Measurements from ENCODE around the gene ZNF740.
"Not testable (repeated sequence)": the region's sequence is repeated elsewhere in the genome, so short reads cannot be mapped to it uniquely, and the experiment has no call there.

Gene ZNF740

DNA sequence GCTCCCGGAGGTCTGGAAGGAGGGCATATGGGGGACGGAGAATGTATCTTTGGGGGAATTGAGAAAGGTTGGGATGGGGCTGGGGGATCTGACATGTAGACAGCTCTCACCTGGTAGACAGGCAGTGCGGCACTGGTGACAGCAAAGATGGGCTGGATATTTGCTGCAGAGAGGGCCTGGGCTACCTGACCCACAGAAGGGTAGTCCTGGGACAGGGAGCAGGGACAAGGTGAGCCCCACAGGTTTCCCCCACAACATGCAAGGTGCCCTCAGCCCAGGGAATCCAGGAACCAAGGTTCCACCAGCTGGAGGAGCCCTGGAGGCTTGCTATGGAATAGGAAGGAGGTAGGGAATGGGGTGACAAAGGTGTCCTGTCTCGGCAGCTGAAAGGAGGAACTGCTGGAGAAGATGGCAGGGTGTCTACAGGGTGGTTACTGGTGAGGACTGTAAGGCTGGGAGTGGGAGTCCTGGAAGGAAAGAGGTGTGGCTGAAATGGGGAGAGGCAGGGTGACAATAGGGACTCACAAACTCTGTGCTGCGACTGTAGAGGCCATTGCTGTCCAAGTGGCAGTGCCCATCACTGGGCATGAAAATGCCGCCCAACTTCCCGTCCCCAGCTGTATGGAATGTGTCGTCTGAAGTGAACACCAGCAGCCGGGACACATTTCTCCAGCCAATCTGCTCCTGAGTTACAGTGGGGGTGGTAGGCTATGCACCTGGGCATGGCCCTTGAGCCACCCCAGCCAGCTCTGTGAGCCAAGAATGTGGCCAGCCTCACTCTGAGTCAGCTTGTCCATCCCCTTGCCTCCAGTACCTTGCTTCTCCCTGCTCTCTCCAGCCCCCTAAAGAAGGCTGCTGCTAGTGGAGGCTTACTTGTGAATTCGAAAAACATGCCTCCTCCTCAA, 15.2 kb downstream of the ZNF740 start:
- DNase-seq: no peak

DNA sequence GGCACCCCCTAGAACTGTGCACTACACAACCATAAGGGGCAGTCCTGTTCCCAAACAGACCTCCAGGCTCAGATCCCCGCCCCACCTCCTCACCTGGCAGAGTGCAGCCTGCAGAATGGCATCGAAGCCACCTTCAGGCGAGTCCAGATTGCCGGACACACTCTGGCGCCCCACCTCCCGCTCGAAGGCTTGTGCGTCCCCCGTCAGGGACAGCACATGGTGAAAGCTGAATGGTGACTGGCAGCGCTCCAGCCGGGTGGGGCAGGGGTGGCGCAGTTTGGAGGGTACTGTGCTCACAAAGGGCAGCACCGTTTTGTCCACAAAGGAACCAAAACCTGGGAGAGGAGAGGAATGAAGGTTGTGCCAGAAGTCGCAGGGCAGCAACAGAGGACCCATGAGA, 16.0 kb downstream of the ZNF740 start:
- DNase-seq: no peak

DNA sequence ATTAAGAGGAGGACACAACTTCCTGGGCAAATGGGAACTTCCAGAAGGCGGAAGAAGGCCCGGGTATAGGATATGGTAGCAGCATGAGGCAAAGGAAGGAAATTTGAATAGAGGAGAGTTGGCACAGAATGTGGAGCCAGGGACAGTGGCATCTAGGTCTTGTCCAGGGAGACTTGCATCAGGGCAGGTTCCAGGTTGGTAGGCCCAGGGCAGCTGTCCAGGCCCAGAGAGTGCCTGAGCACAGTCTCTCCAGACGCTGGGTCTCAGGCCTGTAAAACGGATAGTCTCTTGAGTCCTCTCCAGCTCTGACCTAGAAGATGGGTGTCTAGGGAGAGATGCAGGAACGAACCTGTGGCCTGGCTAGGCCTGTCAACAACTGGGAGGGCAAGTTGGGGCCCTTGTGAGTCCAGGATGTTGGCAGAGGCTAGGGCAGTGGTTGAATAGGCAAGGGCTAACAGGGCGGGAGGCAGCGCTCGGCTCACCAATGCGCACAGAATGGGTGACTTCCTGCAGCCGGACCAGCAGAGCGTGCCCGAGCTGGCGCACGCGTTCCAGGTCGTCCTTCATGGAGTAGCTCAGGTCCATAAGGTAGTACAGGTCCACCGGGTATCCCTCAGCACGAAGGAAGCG, 16.6 kb downstream of the ZNF740 start:
- DNase-seq: no peak

DNA sequence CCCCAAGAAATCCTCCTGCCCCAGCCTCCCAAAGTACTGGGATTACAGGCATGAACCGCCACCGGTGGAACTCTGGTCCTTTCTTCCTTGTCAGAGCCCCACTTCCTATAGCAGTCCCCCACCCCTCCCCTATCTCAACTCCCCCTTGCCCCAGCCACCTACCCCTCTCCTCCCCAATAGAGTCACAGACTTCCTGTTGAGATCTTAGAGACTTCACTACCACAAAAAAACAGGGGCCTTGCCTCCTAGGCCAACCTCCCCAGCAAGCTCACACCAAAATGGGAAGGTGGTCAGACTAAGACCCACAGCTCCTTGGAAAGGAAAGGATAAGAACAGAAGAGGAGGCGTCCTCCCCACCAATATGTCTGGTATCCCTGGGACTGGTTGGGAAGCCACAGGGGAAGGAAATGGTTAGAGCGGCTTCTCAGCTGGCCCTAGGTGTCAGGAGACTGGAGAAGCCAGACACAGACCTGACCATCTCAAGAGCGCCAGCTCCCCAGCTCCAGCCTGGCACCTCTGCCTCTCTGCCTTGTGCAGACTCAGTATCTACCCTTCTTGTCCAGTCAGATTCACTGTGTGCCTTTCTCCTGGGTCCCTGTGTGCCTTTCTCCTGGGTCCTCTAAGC, 18.1 kb downstream of the ZNF740 start:
- no peak for DNase-seq

DNA sequence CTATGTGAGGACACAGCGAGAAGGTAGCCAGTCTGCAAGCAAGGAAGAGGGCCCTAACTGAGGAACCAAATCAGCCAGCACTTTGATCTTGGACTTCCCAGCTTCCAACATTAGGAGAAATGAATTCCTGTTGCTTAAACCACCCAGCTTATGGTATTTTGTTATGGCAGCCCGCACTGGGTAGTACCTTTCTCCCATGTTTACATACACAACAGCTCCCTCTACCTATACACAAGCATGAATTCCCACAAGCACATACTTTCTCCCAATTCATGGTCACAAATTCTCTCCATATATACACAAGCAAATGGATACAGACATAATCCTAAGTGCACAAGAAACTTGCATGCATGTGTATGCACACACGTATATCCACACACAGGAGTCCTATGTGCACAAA, 19.2 kb downstream of the ZNF740 start:
- DNase-seq: no peak

DNA sequence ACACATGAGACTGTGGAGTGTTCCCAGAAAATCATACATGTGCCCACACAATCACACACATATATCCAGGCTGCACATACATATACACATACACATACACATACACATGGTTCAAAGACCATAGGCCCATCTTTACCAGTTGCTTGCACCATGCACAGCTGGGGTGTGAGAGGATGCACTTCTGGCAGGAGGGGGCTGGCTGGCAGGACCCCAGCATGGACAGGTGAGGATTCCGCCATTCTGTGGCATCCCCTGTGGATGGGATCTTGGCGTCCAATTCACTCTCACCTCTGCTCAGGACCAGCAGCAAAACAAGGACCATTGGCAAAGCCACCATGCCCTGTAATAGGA, 19.6 kb downstream of the ZNF740 start:
- DNase-seq: no peak

DNA sequence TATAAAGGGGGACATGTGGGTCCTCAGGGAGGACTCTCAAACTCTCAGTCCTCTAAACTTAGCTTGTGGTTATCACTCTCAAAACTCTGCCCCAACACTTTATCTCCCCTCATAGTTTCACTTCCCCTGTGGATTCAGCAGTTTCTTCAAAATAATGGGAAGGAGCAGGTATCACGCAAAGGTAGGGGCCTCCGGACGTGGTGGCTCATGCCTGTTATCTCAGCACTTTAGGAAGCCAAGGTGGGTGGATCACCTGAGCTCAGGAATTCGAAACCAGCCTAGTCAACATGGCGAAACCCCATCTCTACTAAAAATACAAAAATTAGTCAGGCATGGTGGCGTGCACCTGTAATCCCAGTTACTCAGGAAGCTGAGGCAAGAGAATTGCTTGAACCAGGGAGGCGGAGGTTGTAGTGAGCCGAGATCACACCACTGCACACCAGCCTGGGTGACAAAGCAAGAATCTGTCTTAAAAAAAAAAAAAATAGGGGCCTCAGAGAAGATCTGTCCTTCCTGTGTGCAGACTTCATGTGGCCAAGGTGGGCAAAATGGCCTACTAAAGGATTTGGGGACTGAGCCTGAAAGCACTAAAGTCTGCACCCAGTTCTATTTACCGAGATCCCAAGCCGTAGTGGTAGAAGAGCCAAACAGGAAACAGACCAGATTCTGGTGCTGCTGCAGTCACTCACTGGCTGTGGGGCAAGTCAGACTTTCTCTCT, 20.1 kb downstream of the ZNF740 start:
- DNase-seq: peak in 1 of 5 donors; percentile 59

DNA sequence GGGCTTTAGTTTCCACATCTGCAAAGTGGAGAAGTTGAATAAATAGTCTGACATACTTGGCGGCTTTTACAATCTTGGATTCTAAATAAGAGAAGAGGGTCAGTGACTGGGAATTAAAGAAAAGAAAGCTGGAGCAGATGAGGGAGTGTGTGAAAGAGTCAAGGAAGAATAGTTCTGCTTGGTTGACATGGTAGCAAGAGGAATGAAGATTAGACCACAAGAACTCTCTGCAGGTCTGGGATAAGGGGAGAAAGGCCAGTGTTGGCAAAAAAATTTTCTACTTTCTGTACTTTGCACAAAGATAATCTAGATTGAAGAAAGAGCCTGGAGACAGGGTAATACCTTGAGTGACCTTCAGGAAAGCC, 20.6 kb downstream of the ZNF740 start:
- DNase-seq: no peak

DNA sequence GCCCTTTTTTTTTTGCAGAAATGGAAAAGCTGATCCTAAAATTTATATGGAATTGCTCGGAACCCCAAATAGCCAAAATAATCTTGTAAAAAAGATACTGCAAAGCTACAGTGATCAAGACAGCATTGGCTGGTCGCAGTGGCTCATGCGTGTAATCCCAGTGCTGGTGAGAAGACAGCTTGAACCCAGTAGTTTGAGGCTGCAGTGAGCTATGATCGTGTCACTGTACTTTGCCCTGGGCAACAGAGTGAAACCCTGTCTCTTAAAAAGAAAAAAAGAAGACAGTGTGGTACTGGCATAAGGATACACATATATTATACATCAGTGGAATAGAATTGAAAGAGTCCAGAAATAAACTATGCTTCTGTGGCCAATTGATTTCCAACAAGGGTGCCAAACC, 21.1 kb downstream of the ZNF740 start:
- DNase-seq: no peak

DNA sequence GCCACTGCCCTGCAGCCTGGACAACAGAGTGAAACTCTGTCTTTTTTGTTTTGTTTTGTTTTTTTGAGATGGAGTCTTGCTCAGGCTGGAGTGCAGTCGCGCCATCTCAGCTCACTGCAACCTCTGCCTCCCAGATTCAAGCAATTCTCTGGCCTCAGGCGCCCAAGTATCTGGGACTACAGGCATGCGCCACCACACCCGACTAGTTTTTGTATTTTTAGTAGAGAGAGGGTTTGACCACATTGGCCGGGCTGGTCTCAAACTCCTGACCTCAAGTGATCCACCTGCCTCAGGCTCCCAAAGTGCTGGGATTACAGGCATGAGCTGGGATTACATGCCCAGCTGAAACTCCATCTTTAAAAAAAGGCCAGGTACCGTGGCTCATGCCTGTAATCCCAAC, 21.8 kb downstream of the ZNF740 start:
- DNase-seq: not testable (repeated sequence)

DNA sequence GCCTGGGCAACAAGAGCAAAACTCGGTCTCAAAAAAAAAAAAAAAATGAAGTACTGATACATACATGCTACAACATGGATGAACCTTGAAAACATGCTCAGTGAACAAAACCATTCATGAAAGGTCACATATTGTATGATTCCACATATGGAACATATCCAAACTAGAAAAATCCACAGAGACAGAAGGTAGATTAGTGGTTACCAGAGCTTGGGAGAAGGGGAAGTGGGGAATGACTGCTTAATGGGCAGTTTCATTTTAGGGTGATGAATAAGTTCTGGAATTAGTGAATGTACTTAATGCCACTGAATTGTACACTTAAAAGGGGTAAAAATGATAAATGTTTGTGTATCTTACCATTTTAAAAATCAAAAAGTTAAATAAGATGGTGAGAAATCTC, 23.8 kb downstream of the ZNF740 start:
- DNase-seq: no peak

DNA sequence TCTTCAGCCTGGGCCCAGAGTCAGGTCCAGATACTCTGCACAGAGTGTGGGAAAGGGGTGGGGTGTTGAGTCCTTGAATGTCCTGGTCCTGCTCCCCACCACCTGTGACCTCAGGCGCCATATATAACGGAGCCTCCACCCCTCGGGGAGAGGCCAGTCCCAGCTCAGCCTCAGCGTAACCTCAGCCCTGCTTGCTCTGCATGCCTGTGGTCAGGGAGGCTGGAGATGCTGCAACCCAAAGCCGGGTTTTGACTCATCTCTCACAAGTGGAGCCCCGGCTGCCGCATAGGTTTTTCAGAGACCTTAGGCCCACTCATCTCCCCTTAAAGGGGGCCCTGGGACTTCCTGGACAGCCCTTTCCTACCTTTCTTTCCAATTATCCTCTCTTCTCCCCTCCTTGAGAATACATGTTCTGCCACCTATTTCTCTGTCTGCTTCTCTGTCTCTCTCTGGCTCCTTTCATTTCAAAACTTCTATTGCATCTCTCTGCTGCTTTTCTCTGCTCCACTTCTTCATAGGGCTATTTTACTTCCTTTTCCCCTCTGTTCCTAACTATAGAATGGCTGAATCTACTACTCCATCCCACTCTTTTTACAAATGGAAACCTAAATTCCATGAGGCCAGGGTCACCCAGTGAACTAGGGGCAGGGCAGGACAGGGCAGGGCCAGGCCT, 25.4 kb downstream of the ZNF740 start:
- peak in 2 of 5 donors; percentile 20 to 87 for DNase-seq

DNA sequence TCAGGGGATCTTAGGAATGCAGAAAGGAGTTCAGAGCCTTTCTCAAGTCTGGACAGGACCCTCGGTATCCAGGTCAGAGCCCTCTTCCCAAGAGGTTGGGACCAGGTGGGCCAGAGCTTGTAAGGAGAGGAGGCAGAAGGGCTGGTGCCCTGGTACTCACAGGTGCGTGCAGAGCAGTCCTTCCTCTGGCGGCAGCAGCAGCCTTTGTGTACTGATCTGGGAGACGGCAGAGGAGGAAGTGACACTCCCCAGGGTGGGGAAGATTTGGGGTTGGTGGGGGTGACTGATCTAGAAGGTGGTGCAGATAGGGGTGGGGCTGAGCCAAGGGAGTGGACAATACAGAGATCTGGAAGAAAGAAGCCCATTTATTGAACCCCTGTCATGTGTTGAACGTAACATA, 26.5 kb downstream of the ZNF740 start, which contains the start of gene ITGB7:
ITGB7 (minus strand) TSS at position 210 of the 400 bp plus-strand sequence. CDS start 6,808 bp downstream, outside the sequence.
- peak; percentile 41 to 73 (median 42) for DNase-seq

DNA sequence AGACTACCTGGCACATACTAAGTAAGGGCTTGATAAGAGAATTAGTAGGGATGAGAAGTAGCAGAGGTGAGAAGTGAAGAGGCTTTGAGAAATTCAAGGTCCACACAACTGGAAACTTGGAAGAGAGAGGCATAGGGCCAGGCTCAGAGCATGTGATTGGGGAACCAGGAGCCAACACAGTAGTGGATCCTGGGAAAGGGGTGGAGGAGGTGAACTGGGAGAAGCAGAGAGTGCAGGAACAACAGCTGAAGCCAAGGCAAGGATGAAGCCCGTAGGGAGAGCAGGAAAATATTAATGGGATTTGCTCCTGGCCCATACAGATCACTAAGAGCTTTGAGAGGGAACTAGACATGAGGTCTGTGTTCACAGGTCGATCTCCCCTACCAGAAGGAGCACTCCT, 27.9 kb downstream of the ZNF740 start:
- DNase-seq: no peak

DNA sequence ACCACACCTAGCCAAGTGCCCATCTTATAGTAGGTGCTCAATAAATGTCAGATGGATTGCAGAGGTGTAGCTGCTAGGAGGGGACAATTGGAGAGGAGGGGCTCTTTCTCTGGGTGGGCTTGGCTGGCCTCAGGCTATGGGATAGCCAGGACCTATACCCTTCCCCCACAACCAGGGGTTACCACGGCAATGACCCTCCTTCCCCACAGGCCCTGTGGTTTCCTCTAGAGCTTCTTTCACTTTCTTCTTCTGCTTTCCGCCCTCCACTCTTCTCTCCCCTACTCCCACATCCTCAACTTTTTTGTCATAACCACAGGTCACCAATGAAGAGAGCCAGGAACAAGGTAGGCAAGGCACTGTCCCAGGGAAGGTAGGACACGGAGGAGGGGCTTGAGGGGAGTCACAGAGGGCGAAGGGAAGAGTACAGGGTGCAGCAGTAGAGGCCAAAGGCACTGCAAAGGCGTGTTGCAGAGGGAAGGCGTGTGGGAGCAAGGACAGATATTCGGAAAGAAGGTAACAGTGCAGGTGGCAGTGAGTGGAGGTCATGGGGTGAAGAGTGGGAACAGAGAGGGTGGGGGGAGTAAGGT, 28.4 kb downstream of the ZNF740 start:
- peak in 1 of 5 donors; percentile 65 for DNase-seq

DNA sequence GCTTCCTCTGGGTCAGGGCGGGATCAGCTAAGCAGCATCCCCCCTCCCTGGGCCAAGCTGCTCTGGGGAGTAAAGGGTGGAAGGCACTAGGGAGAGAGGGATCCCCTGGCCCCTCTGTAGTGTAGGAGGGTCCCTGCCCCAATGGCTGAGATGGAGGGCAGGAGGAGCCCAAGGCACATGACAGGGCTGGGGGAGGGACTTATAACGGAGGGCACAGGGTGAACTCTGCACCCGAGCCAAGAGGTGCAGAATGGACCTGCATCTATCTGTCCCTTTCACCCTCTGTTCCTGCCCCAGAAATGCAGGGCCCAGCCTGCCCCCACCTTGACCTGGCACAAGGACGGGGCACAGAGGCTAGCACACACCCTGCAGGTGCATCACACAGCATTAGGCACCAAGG, 30.3 kb downstream of the ZNF740 start:
- DNase-seq: no peak

DNA sequence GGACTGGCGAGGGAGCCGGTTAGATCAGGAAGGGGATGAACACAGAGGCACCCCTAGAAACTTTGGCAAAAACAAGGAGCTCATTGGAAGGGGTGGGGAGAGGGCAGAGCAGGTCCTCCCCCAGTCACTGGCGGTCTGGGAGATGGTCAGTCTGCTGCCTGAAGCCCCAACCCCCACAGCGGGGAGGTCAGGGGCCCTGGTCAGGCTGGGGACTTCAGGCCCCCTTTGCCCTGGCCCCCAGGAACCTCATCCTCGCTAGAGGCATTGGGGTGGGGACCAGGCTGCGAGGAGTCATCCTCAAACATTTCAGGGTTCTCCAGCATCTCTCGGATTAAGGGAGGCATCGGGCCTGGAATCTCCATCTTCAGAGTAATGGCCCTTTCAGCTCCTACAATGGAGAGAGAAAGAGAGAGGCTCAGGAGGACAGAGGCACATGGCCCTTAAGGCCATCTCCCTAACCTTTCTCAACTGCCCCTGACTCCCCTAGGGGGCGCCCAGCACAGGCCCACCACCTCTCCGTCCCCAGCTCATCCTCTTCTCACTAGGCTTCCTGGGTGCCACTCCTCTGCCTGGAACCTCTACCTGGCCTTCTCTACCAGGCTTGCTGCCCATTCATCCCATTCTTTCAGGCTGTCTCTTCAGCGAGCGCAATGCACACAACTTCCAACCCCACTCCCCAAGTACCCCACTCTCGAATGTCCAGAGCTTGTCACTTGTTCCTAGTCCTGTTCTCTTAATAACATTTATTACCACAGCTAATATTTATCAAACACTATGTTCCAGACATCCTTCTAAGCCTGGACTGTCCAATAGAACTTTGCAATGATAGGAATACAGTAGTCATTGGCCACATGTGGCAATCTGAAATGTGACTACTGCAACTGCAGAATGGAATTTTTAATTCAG, 31.2 kb downstream of the ZNF740 start:
- DNase-seq: no peak

DNA sequence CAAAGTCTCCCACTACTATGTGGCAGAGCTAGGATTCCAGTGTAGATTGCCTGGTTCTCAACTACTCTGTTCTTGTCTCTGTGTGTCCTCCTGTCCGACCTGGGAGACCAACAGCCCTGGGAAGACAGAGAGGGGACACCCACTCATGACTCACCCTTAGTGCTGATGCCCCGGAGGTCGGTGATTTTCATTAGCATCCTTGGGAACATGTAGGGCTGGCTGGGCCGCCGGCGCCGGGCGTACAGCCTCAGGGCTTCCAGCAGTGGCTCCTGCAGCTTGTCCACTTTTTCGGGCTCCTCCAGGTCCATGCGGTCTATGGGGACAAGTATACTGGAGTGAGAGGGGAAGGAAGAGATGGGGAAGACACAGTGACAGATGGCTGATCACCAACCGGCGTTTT, 32.4 kb downstream of the ZNF740 start:
- no peak for DNase-seq

DNA sequence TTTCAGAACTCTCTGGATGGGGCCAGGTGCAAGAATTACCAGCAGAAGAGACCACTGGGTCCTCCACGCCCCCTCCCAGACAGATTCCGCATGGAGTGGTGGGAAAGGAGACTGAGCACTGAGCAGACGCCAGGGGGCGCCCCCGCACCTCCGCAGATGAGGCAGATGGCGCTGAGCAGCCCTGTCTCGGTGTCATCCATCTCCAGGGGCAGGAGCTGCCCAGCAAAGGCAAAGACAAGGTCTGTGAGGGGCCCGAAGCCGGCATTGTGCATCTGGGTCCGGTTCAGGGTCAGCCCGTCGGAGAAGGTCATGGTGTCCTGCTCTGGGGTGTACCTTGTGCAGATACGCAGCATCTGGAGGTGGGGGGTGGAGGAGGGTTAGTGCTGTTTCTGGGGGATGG, 32.8 kb downstream of the ZNF740 start:
- DNase-seq: peak; percentile 67 to 81 (median 77)

DNA sequence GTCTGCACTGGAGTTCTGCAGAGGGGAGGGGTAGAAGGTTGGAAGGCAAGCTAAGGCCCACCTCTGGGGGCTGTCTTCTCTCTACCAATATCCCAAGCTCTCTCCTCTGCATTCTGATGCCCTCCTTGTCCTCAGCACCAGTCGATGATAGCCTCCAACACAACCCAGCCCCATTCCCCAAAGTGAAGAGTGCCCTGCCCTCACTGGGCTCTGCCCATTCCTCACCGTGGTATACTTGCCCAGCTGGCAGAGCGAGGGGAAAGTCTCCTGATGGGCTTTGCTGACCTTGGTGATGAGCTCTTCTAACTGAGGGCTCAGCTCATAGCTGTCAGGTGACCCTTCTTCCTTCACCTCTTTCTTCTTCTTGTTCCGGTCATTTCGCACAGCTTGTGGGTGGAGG, 33.7 kb downstream of the ZNF740 start:
- no peak for DNase-seq
